BLaER1 treated with 17β-estradiol and CSF1 and Interleukin-3, amounts not matched to agents 10 nM and 100 nM (cell line): ENCODE data around the gene DPP10.

Experiments used
- H3K27ac ChIP-seq, 11 experiments: shearing (Covaris generic); formaldehyde crosslinking; 2 replicates each; pipeline ENCODE4 v1.8.1; 2022
- H3K27me3 ChIP-seq, 11 experiments: shearing (Covaris generic); formaldehyde crosslinking; 2 replicates each; pipeline ENCODE4 v1.8.1; 2022
- H3K36me3 ChIP-seq, 11 experiments: shearing (Covaris generic); formaldehyde crosslinking; 2 replicates each; pipeline ENCODE4 v1.8.1; 2022
- H3K4me1 ChIP-seq, 10 experiments: shearing (Covaris generic); formaldehyde crosslinking; 2 replicates each; pipeline ENCODE4 v1.8.1; 2022
- H3K4me2 ChIP-seq, 11 experiments: shearing (Covaris generic); formaldehyde crosslinking; 2 replicates each; pipeline ENCODE4 v1.8.1; 2022
- H3K4me3 ChIP-seq, 10 experiments: shearing (Covaris generic); formaldehyde crosslinking; 2 replicates each; pipeline ENCODE4 v1.8.1; 2022
- H3K9ac ChIP-seq, 11 experiments: shearing (Covaris generic); formaldehyde crosslinking; 2 replicates each; pipeline ENCODE4 v1.8.1; 2022
- H3K9me3 ChIP-seq, 11 experiments: shearing (Covaris generic); formaldehyde crosslinking; replicated peaks in 1 of 11; 2 replicates each; pipeline ENCODE4 v1.8.1; 2022
- H4K20me1 ChIP-seq, 11 experiments: shearing (Covaris generic); formaldehyde crosslinking; 2 replicates each; pipeline ENCODE4 v1.8.1; 2022
- Cebpa-rat ChIP-seq, 11 experiments: shearing (Covaris generic); IDR thresholded peaks; 2 replicates each; pipeline ENCODE4 v1.8.1; 2022

DPP10 gene

GRCh38 chr2:114526841-114527240, 84.4 kb downstream of the DPP10 start:
- H3K4me2 ChIP-seq, result no peak overlapping the region
- no peak overlapping the region for H3K4me3 ChIP-seq
- H3K9me3 ChIP-seq, result peaks cover 5 to 13% (median 12%) of the 10 kb centered on the region in 11 experiments; a peak in 17 of 22 replicates
- H3K4me1 ChIP-seq, result no peaks in the 10 kb centered on the region
- H3K36me3 ChIP-seq, result no peaks in the 10 kb centered on the region
- H4K20me1 ChIP-seq, result no peaks in the 10 kb centered on the region
- no peak for TF ChIP-seq Cebpa-rat (IDR thresholded peaks at IDR 0.05)
- no peak overlapping the region for H3K9ac ChIP-seq
- no peaks in the 10 kb centered on the region for H3K27me3 ChIP-seq
- no peak overlapping the region for H3K27ac ChIP-seq

DNA sequence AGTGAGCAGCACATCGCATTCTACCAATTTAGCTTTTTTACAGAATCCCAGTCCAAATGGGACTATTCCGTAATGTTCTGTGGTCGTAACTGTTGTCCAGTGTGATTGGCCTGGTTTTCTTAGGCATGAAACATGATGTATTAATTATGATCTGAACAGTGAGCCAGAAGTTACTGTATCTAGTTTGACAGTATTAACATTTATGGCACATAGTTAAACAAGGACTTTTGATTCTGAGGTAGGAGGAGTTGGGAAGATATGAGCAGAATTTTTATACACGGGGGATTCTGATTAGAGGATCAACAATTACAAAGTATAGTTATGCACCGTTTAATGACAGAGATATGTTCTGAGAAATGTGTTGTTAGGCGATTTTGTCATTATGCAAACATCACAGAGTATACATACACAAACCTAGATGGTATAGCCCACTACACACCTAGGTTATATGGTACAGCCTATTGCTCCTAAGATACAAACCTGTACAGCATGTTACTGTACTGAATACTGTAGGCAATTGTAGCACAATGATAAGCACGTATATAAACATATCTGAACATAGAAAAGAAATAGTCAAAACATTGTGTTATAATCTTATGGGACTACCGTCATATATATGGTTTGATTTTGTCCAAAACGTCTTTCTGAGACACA, 85.0 kb downstream of the DPP10 start:
- Histone ChIP-seq H4K20me1 (no peaks in the 10 kb centered on the region), H3K9ac (no peak overlapping the region), H3K27ac (no peak overlapping the region), H3K9me3 (peaks cover 5 to 11% (median 8%) of the 10 kb centered on the region in 11 experiments; a peak in 17 of 22 replicates), H3K36me3 (no peaks in the 10 kb centered on the region), H3K4me2 (no peak overlapping the region), H3K27me3 (no peaks in the 10 kb centered on the region), H3K4me1 (peaks cover 0 to 2% (median 0%) of the 10 kb centered on the region in 10 experiments; a peak in 4 of 20 replicates), H3K4me3 (no peak overlapping the region)
- TF ChIP-seq Cebpa-rat (IDR thresholded peaks at IDR 0.05), result no peak

DNA sequence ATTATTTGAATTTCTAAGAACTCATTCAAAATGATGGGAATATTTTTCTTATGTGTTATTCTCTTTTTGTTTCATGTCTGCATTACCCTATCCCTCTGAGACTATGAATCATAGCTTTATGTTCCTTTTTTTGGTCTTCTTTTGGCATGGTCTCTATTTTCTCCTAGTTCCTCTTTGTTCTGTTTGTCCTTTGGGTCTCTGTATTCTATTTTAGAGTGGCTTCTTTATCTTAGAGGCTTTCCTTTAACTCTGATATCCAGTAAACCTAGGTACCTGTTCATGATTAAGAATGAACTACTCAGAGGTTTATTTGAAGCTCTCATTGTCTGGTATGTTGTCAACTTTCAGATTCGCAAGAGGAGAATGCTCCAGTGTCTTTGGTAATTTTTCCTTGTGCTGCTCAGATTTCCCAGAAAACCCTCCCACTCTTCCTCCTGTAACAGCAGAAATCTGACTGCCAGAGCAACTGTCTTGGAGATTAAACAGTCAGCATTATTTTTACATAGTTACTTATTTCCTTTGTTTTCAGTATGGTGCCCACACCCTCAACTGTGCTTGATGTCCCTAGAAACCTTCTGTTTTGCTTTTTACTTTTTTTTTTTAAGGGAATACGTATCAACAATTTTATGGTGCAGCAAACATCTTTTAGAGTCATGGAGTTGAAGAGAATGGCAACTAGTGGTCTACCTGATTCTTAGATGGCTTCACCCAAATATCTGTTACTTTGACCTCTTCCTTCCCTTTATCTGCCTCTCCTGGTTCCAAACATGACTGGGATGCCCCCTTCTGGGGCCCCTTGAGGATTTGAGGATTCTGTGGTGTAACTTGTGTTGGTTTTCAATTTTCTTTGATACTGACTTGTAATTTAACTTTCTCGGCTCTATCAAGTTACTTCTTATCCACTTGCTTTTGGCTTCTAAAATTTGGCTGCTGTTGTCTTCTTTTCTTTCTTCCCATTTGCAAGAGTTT, 92.0 kb downstream of the DPP10 start:
- peak overlapping the region; percentile 57 to 94 (median 72) for H3K4me2 ChIP-seq

GRCh38 chr2:114537777-114538176, 95.3 kb downstream of the DPP10 start:
- no peaks in the 10 kb centered on the region for H3K27me3 ChIP-seq
- no peaks in the 10 kb centered on the region for H4K20me1 ChIP-seq

More for the DNA sequence above, 92.0 kb downstream of the DPP10 start:
- no peaks in the 10 kb centered on the region for H3K36me3 ChIP-seq
- peak overlapping the region in 6 of 11 experiments; percentile 5 to 66 (median 53); a peak in 10 of 22 replicates for H3K9ac ChIP-seq
- no peaks in the 10 kb centered on the region for H3K9me3 ChIP-seq
- H3K4me3 ChIP-seq, result peak overlapping the region in 4 of 10 experiments; percentile 24 to 38 (median 32); a peak in 5 of 20 replicates
- peak overlapping the region in 8 of 11 experiments; percentile 47 to 79 (median 64); a peak in 15 of 22 replicates for H3K27ac ChIP-seq
- H3K4me1 ChIP-seq, result peaks cover 19 to 38% (median 28%) of the 10 kb centered on the region in 10 experiments
- no peaks in the 10 kb centered on the region for H3K27me3 ChIP-seq
- no peaks in the 10 kb centered on the region for H4K20me1 ChIP-seq
- no peak for TF ChIP-seq Cebpa-rat (IDR thresholded peaks at IDR 0.05)

DNA sequence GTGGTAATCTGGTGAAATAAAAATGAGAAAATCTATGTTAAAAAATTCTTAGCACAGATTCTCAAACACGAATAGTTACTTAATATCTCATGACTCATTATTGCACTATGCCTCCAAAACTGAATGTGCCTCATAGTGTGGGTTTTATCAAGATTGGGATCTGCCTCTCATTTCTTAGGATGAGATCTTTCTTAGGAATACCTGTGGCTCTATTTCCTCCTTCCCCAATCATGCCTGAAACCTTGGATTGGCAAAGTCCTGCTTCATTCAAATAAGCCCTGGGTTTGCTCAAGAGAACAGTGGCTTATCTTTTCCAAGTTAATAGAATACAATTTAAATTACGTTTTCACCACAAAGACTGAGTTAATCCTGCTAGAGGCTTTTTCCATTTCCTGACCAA, 100.3 kb downstream of the DPP10 start:
- Histone ChIP-seq H3K4me1 (peaks cover 0 to 12% (median 8%) of the 10 kb centered on the region in 10 experiments; a peak in 15 of 20 replicates), H3K4me3 (no peak overlapping the region), H4K20me1 (no peaks in the 10 kb centered on the region), H3K9ac (no peak overlapping the region), H3K9me3 (peaks cover 0 to 6% (median 0%) of the 10 kb centered on the region in 11 experiments; a peak in 4 of 22 replicates), H3K36me3 (no peaks in the 10 kb centered on the region), H3K27me3 (no peaks in the 10 kb centered on the region), H3K4me2 (no peak overlapping the region), H3K27ac (no peak overlapping the region)
- TF ChIP-seq Cebpa-rat (IDR thresholded peaks at IDR 0.05), result no peak

More at GRCh38 chr2:114537777-114538176, 95.3 kb downstream of the DPP10 start:
- Histone ChIP-seq H3K9ac (no peak overlapping the region), H3K9me3 (no peaks in the 10 kb centered on the region), H3K4me2 (no peak overlapping the region), H3K27ac (no peak overlapping the region), H3K4me3 (no peak overlapping the region), H3K4me1 (peaks cover 19 to 34% (median 28%) of the 10 kb centered on the region in 10 experiments), H3K36me3 (no peaks in the 10 kb centered on the region)
- TF ChIP-seq Cebpa-rat (IDR thresholded peaks at IDR 0.05), result no peak

GRCh38 chr2:114543236-114543766, 100.9 kb downstream of the DPP10 start:
- H4K20me1 ChIP-seq, result no peaks in the 10 kb centered on the region
- H3K27ac ChIP-seq, result no peak overlapping the region
- H3K4me3 ChIP-seq, result no peak overlapping the region
- H3K36me3 ChIP-seq, result no peaks in the 10 kb centered on the region
- H3K4me2 ChIP-seq, result no peak overlapping the region
- no peak overlapping the region for H3K9ac ChIP-seq
- H3K4me1 ChIP-seq, result peaks cover 0 to 12% (median 8%) of the 10 kb centered on the region in 10 experiments; a peak in 15 of 20 replicates
- peaks cover 0 to 6% (median 0%) of the 10 kb centered on the region in 11 experiments; a peak in 4 of 22 replicates for H3K9me3 ChIP-seq
- no peaks in the 10 kb centered on the region for H3K27me3 ChIP-seq
- TF ChIP-seq Cebpa-rat (IDR thresholded peaks at IDR 0.05), result no peak

DNA sequence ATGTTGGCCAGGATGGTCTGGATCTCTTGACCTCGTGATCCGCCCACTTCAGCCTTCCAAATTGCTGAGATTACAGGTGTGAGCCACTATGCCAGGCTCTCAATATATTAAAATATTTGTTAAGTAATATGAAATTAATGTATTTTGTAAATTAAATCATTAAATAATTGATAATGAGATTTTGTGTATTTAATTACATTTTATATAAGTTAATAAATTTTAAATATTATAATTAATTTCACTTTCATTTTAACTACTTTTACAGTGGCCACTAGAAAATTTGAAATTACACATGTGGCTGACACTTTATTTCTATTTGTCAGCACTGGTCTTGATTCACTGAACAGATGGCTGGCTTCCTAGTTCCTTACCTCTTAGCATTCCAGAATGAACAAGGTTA, 102.6 kb downstream of the DPP10 start:
- peaks cover 8 to 29% (median 21%) of the 10 kb centered on the region in 10 experiments for H3K4me1 ChIP-seq
- H3K27me3 ChIP-seq, result no peaks in the 10 kb centered on the region
- no peaks in the 10 kb centered on the region for H3K36me3 ChIP-seq
- H4K20me1 ChIP-seq, result no peaks in the 10 kb centered on the region
- H3K4me3 ChIP-seq, result no peak overlapping the region
- H3K27ac ChIP-seq, result no peak overlapping the region
- H3K9ac ChIP-seq, result no peak overlapping the region
- no peak for TF ChIP-seq Cebpa-rat (IDR thresholded peaks at IDR 0.05)
- H3K9me3 ChIP-seq, result peaks cover 0 to 6% (median 0%) of the 10 kb centered on the region in 11 experiments; a peak in 4 of 22 replicates
- H3K4me2 ChIP-seq, result no peak overlapping the region

GRCh38 chr2:114546531-114546930, 104.1 kb downstream of the DPP10 start:
- Histone ChIP-seq H3K27me3 (no peaks in the 10 kb centered on the region), H3K4me3 (no peak overlapping the region), H3K36me3 (no peaks in the 10 kb centered on the region), H3K4me2 (peak overlapping the region in 8 of 11 experiments; percentile 33 to 55 (median 43); a peak in 12 of 22 replicates), H3K9ac (no peak overlapping the region), H3K4me1 (peaks cover 8 to 31% (median 21%) of the 10 kb centered on the region in 10 experiments), H3K27ac (no peak overlapping the region), H3K9me3 (peaks cover 0 to 6% (median 0%) of the 10 kb centered on the region in 11 experiments; a peak in 4 of 22 replicates), H4K20me1 (no peaks in the 10 kb centered on the region)
- no peak for TF ChIP-seq Cebpa-rat (IDR thresholded peaks at IDR 0.05)

GRCh38 chr2:114548151-114548550, 105.7 kb downstream of the DPP10 start:
- Histone ChIP-seq H3K4me3 (no peak overlapping the region), H3K4me2 (no peak overlapping the region), H3K36me3 (no peaks in the 10 kb centered on the region), H3K9ac (no peak overlapping the region), H3K4me1 (peaks cover 8 to 31% (median 21%) of the 10 kb centered on the region in 10 experiments), H3K27ac (no peak overlapping the region), H4K20me1 (no peaks in the 10 kb centered on the region), H3K27me3 (no peaks in the 10 kb centered on the region), H3K9me3 (peaks cover 0 to 6% (median 0%) of the 10 kb centered on the region in 11 experiments; a peak in 4 of 22 replicates)
- TF ChIP-seq Cebpa-rat (IDR thresholded peaks at IDR 0.05), result peak in 5 of 11 experiments; percentile 11 to 64 (median 44); a peak in 3 of 22 replicates
